Endothelial cell of umbilical vein (primary cell): ENCODE results near the gene NPTX1. TPM values are rescaled to one million over a fixed set of nuclear protein-coding genes. Genes with fewer than 3 reads are reported as not detected.

ENCODE experiments used
- BruUV-seq: library from RNA; stranded (reverse); fragments of 400-500 nt; replicated peaks from 2 replicates; lab custom pipeline; 2021; lab: Mats Ljungman, UMichigan
- CTCF ChIA-PET: fragments of 300-600, 350-600 bp; sonication (Branson Sonifier 250); formaldehyde crosslinking; loops from one replicate; lab custom pipeline; 2021; ENCODE audit warnings: antibody characterized with exemption, inconsistent platforms; lab: Charles Lee
- POLR2A ChIA-PET: fragments of 300-600, 350-600 bp; sonication (Branson Sonifier 250); formaldehyde crosslinking; loops from one replicate; lab custom pipeline; 2021; ENCODE audit warnings: antibody characterized with exemption, inconsistent platforms; lab: Charles Lee
- DNase-seq: peaks from one replicate; pipeline ENCODE4 v3.0.0-alpha.2; 2011; ENCODE audit warnings: low read depth, low spot score
- FAIRE-seq: peaks from 2 replicates; lab custom pipeline; 2011; peaks lifted over from hg19 to GRCh38; lab: Jason Lieb, UNC
- H2AFZ ChIP-seq: 2 replicates; pipeline ENCODE4 v1.6.0; 2012; ENCODE audit warnings: low read depth, low read length, control low read depth, inconsistent platforms
- H3K27ac ChIP-seq: 2 replicates; pipeline ENCODE4 v1.5.1; 2011; ENCODE audit warnings: low read depth, mild to moderate bottlenecking, control low read depth, low read length, moderate library complexity; ENCODE audit not compliant: insufficient read depth
- H3K27me3 ChIP-seq, 2 experiments: 2 replicates each; pipeline versions ENCODE4 v1.6.0 to v1.6.1; 2011; ENCODE audit warnings: low read length in 2 of 2, mixed read lengths in 1 of 2; ENCODE audit not compliant: control insufficient read depth in 2 of 2, insufficient read depth in 2 of 2
- H3K36me3 ChIP-seq, 2 experiments: 2 replicates in 1 of 2; 3 replicates in 1 of 2; pipeline ENCODE4 v1.5.1; 2011; ENCODE audit warnings: low read length in 2 of 2, mild to moderate bottlenecking in 1 of 2, moderate library complexity in 1 of 2; ENCODE audit not compliant: control insufficient read depth in 2 of 2, insufficient read depth in 2 of 2; ENCODE audit errors: extremely low read depth in 1 of 2
- H3K4me1 ChIP-seq: 3 replicates; pipeline ENCODE4 v1.5.1; 2011; ENCODE audit warnings: mild to moderate bottlenecking, low read length; ENCODE audit not compliant: control insufficient read depth, insufficient read depth; ENCODE audit errors: extremely low read depth
- H3K4me2 ChIP-seq: 2 replicates; pipeline ENCODE4 v1.6.1; 2011; ENCODE audit warnings: low read length, control low read depth, mixed read lengths; ENCODE audit not compliant: insufficient read depth
- H3K4me3 ChIP-seq, 3 experiments: fragments of 200-600 bp in 1 of 3; sonication (generic), shearing (Covaris generic) in 1 of 3; replicated peaks in 1 of 3; 2 replicates each; pipeline ENCODE4 v1.5.1; 2011 to 2016; ENCODE audit warnings: control low read depth in 3 of 3, low read length in 3 of 3, mild to moderate bottlenecking in 2 of 3, inconsistent platforms in 1 of 3, low read depth in 1 of 3, moderate library complexity in 1 of 3; ENCODE audit not compliant: insufficient read depth in 1 of 3
- H3K79me2 ChIP-seq: 2 replicates; pipeline ENCODE4 v1.6.0; 2012; ENCODE audit warnings: low read length, inconsistent platforms; ENCODE audit not compliant: control insufficient read depth, insufficient read depth
- H3K9ac ChIP-seq: replicated peaks from 2 replicates; pipeline ENCODE3; 2011; ENCODE audit warnings: low read length, control low read depth; ENCODE audit not compliant: insufficient read depth; ENCODE audit errors: extremely low read depth
- H3K9me1 ChIP-seq: replicated peaks from 3 replicates; pipeline ENCODE4 v1.6.0; 2011; ENCODE audit warnings: mild to moderate bottlenecking, low read length; ENCODE audit not compliant: control insufficient read depth, insufficient read depth; ENCODE audit errors: extremely low read depth
- H3K9me3 ChIP-seq: replicated peaks from 2 replicates; pipeline ENCODE4 v1.5.1; 2012; ENCODE audit warnings: low read length, inconsistent platforms; ENCODE audit not compliant: control insufficient read depth, insufficient read depth
- H4K20me1 ChIP-seq: replicated peaks from 2 replicates; pipeline ENCODE3; 2011; ENCODE audit warnings: mild to moderate bottlenecking, low read length; ENCODE audit not compliant: control insufficient read depth, insufficient read depth; ENCODE audit errors: extremely low read depth
- EZH2 ChIP-seq: IDR thresholded peaks from 2 replicates; pipeline ENCODE4 v1.6.1; 2012; ENCODE audit warnings: borderline replicate concordance, low read depth, mild to moderate bottlenecking, moderate library complexity, low read length, inconsistent platforms; ENCODE audit not compliant: severe bottlenecking
- FOS ChIP-seq: IDR thresholded peaks from 2 replicates; pipeline ENCODE4 v1.6.1; 2011; ENCODE audit warnings: mild to moderate bottlenecking, low read length, moderate library complexity, borderline replicate concordance; ENCODE audit not compliant: insufficient read depth
- GATA2 ChIP-seq: IDR thresholded peaks from 2 replicates; pipeline ENCODE4 v1.7.0; 2011; ENCODE audit warnings: low read depth, mild to moderate bottlenecking, moderate library complexity, mixed read lengths, low read length; ENCODE audit not compliant: insufficient read length, insufficient read depth
- JUN ChIP-seq: IDR thresholded peaks from 2 replicates; pipeline ENCODE4 v1.6.1; 2011; ENCODE audit warnings: borderline replicate concordance, low read depth; ENCODE audit not compliant: insufficient read length, insufficient read depth
- MYC ChIP-seq: IDR thresholded peaks from one replicate; pipeline ENCODE4 v1.6.1; 2011; ENCODE audit warnings: mild to moderate bottlenecking, low read depth, low read length
- POLR2A ChIP-seq: IDR thresholded peaks from 2 replicates; pipeline ENCODE4 v1.6.1; 2012; ENCODE audit warnings: low read depth, mild to moderate bottlenecking, control low read depth, low read length
- POLR2AphosphoS5 ChIP-seq: IDR thresholded peaks from 2 replicates; pipeline ENCODE4 v1.6.1; 2012; ENCODE audit warnings: low read depth, mild to moderate bottlenecking, control low read depth, low read length, moderate library complexity; ENCODE audit not compliant: insufficient read depth
- dilution Hi-C: fragments of 300-500 bp; cut with MboI; formaldehyde crosslinking; loops from one replicate; pipeline ENCODE4 v1.15.0; 2019; ENCODE audit warnings: low sequenced_read_pairs; ENCODE audit not compliant: extremely low pct_ligation_motif_present
- intact Hi-C: fragments of 100-400 bp; cut with micrococcal nuclease; formaldehyde crosslinking; loops from one replicate; pipeline ENCODE4 v1.10.0; 2022
- polyA plus RNA-seq, 4 experiments: library from polyadenylated mRNA; depleted of rRNA in 3 of 4; stranded (reverse) in 3 of 4; unstranded in 1 of 4; fragments of >200 nt; gene quantifications; 2 replicates each; pipeline versions ENCODE4 v1.2.1 to v1.2.3, GENCODE V29; 2011 to 2012; ENCODE audit warnings: missing spikeins in 1 of 4
- total RNA-seq: library from RNA; stranded (reverse); gene quantifications from 2 replicates; pipeline ENCODE4 v1.2.3, GENCODE V29; 2021
- TF ChIP-seq, protein P1 (sequence below), 2 donors: IDR thresholded peaks; 1 replicate in 1 of 2; 2 replicates in 1 of 2; pipeline ENCODE4 v1.5.1; 2011; ENCODE audit warnings: low read length in 2 of 2, mild to moderate bottlenecking in 2 of 2, moderate library complexity in 2 of 2, control low read depth in 1 of 2, inconsistent platforms in 1 of 2, low read depth in 1 of 2; ENCODE audit not compliant: insufficient read depth in 1 of 2; ENCODE audit errors: extremely low read depth in 1 of 2
- TF ChIP-seq, protein P2 (sequence below): IDR thresholded peaks from 2 replicates; pipeline ENCODE4 v1.6.1; 2011; ENCODE audit not compliant: insufficient read depth, insufficient read length

NPTX1 gene
- total and polyA plus RNA-seq, 2 donors (not counting 3 experiments of a cell fraction or from before 2014, with no cell fraction given), result 0.03 TPM; not detected in 1

GRCh38 chr17:80456465-80457235, 19.8 kb downstream of the NPTX1 start:
- POLR2A ChIA-PET, result no interaction called here
- CTCF ChIA-PET, result interaction anchor here (2.8 kb wide), 1 partner anchor 119 kb away, joined by 12 read pairs; no protein-coding TSS in a partner anchor
- no peaks in the 10 kb centered on the region for H3K36me3 ChIP-seq
- H3K4me2 ChIP-seq, result no peak overlapping the region
- no peak for DNase-seq
- H3K27ac ChIP-seq, result no peak overlapping the region
- no peaks in the 10 kb centered on the region for H3K9me1 ChIP-seq
- no peak for FAIRE-seq
- H3K9me3 ChIP-seq, result no peaks in the 10 kb centered on the region
- no peak overlapping the region for H3K4me3 ChIP-seq
- TF ChIP-seq POLR2A (no peak), JUN (no peak), EZH2 (no peak), FOS (no peak), POLR2AphosphoS5 (no peak), MYC (no peak), GATA2 (no peak)
- TF ChIP-seq, protein P1, sequence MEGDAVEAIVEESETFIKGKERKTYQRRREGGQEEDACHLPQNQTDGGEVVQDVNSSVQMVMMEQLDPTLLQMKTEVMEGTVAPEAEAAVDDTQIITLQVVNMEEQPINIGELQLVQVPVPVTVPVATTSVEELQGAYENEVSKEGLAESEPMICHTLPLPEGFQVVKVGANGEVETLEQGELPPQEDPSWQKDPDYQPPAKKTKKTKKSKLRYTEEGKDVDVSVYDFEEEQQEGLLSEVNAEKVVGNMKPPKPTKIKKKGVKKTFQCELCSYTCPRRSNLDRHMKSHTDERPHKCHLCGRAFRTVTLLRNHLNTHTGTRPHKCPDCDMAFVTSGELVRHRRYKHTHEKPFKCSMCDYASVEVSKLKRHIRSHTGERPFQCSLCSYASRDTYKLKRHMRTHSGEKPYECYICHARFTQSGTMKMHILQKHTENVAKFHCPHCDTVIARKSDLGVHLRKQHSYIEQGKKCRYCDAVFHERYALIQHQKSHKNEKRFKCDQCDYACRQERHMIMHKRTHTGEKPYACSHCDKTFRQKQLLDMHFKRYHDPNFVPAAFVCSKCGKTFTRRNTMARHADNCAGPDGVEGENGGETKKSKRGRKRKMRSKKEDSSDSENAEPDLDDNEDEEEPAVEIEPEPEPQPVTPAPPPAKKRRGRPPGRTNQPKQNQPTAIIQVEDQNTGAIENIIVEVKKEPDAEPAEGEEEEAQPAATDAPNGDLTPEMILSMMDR (IDR thresholded peaks at IDR 0.05; ENCODE audit: extremely low read depth in 1 of 2, insufficient read depth in 1 of 2, low read depth in 1 of 2, low read length in 2 of 2), result no peak
- TF ChIP-seq, protein P2, sequence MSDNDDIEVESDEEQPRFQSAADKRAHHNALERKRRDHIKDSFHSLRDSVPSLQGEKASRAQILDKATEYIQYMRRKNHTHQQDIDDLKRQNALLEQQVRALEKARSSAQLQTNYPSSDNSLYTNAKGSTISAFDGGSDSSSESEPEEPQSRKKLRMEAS, result no peak
- intact Hi-C loops, result no loop called here
- no peak overlapping the region for H3K9ac ChIP-seq
- H4K20me1 ChIP-seq, result no peaks in the 10 kb centered on the region
- no peak overlapping the region for H2AFZ ChIP-seq
- H3K4me1 ChIP-seq, result peaks cover 9% of the 10 kb centered on the region
- dilution Hi-C loops, result no loop called here
- no TSS peak for BruUV-seq
- no peaks in the 10 kb centered on the region for H3K79me2 ChIP-seq
- H3K27me3 ChIP-seq, result peaks cover 2 to 6% of the 10 kb centered on the region in 2 experiments
